HG02759 (cell line): ENCODE measurements around the gene PLXNA3.
A peak's percentile ranks its signal among the peaks of the same experiment; 100 is the strongest.

Source experiments
- ATAC-seq: cut with Tn5 transposase; IDR thresholded peaks from one replicate; pipeline ENCODE4 v1.9.1; 2021; ENCODE audit warnings: mild to moderate bottlenecking, moderate library complexity; ENCODE audit not compliant: unreplicated experiment

PLXNA3 gene

DNA sequence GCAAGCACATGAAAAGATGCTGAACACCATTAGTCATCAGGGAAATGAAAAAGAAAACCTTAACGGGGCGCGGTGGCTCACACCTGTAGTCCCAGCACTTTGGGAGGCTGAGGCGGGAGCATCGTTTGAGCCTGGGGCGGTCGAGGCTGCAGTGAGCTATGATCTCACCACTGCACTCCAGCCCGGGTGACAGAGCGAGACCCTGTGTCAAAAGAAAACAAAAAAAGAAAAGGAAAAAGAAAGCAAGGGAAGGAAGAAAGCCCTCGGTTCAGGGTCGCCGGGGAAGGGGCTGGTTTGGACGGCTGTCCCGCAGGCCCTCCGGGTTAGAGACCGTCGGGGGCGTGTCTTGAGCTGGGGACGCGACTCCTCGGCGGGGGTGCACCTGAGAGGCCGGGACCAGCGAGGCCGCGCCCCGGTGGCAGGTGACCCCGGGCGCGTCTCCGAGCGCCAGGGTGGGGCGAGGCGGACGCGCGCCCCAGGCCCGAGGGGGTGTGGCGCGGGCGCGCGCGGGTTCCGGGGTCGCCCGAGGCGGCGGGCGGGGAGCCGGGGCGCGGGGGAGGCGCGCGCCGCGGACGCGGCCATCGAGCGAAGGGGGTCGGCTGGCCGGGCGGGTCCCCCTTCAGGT is 478 bp upstream of the PLXNA3 start:
- peak; percentile 65 for ATAC-seq

DNA sequence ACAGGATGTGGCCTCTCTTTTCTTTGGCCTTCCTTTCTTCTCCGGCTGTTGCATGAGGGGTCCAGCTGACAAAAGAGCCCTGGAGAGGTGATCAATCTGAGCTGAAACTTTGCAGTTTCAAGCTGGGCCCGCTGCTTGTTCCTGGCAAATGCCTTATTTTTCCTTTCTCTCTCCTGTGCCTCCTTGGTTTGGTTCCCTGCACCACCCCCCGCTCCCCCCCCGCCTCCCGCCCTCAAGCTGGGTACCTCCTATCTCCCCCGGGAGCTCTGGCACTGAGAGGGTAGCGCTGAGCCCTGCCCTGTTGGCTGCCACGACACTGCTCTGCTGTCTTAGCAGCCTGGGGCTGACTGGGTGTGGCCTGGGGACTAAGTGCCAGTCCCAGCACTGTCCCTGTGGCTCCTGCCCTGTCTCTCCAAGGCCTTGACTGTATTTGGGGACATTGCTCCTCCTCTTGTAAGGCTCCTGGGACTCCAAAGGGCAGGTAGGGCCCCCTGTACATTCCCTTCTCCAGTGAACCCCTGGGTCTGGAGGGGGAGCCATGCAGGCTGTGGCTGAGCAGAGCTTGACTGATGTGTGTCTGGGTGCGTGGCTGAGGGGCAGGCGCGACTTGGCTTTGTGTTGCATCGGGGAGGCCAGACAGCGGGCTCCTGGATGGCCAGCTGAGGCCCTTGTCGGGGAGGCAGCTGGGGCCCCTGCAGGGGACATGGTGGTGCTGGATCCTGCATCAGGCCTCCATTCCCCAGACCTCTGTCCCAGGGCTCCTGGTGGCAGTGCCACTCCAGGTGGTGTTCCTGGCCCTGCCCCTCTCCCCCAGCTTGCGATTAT is 1.1 kb downstream of the PLXNA3 start:
- ATAC-seq: no peak

DNA sequence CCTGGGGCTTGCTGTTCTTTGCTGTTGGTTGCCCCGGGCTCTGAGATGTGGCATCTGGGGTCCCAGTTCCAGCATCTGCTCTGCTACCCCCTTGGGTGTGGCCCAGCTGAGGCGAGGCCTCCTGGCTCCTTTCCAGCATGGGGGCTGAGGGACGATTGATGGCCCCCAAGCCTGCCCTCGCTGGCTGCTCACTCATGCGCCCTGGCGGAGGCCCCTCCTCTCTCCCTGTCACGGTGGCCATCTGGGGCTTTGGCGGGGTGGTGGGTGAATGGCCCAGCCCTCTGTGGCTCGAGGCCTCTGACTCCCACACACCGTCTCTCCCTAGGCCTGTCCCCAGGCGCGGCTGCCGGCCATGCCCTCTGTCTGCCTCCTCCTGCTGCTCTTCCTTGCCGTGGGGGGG is 1.8 kb downstream of the PLXNA3 start:
- no peak for ATAC-seq

DNA sequence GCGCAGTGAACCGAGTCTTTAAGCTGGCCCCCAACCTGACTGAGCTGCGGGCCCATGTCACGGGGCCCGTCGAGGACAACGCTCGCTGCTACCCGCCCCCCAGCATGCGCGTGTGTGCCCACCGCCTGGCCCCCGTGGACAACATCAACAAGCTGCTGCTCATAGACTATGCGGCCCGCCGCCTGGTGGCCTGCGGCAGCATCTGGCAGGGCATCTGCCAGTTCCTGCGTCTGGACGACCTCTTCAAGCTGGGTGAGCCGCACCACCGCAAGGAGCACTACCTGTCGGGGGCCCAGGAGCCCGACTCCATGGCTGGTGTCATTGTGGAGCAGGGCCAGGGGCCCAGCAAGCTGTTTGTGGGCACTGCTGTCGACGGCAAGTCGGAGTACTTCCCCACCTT is 2.2 kb downstream of the PLXNA3 start:
- ATAC-seq: no peak

DNA sequence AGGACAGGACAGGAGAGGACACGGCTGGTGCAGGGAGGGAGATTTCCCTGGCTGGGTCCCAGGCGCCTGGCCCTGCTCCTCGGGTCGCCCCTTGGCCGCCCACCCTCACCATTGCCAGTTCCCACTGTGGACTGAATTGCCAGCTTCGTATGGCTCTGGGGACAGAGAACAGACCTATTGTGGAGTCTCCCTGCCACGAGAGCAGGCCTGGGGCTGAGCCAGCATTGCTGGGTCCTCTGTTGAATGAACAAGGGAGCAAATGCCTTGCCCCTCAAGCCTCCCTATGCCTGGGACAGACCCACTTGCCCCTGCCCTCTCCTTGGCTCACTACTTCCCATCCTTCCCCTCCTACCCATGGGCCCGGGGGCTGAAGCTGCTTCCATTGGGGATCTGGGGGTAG is 4.3 kb downstream of the PLXNA3 start:
- ATAC-seq: no peak

DNA sequence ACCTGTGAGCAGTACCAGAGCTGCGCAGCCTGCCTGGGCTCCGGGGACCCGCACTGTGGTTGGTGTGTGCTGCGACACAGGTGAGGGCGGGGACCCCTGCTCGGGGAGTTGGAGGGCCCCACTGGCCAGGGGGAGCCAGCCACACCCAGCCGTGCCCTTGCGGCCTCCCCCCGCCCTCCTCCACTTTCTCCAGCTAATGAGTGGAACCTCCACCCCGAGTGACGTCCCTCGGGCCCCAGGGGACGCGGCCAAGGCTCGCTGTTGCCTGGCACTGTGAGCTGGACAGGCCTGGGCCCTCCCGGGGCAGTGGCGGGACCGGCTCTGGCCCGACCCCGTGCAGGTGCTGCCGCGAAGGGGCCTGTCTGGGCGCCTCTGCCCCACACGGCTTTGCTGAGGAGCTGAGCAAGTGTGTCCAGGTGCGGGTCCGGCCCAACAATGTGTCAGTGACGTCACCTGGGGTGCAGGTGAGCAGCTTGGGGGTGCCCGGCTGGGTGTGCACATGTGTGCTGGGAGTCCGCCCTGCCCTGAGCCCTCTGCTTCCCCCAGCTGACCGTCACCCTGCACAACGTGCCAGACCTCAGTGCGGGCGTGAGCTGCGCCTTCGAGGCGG is 5.6 kb downstream of the PLXNA3 start:
- ATAC-seq: no peak

DNA sequence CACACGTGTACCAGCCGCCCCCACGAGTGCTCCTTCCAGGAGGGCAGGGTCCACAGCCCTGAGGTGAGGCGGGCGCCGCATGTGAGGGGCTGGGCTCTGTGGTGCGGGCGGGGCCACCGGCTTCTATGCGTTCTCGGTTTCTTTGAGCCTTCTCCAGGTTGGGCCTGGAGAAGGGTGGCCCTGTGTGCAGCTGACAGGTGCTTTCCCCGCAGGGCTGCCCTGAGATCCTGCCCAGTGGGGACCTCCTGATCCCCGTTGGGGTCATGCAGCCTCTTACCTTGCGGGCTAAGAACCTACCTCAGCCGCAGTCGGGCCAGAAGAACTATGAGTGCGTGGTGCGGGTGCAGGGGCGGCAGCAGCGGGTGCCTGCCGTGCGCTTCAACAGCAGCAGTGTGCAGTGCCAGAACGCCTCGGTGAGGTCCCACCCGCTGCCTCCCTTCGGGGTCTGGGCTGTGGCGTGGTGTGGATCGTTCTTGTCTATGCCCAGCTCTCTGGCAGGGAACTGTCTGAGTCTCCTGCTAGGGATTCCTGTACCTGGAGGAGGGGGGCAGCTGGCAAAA is 6.8 kb downstream of the PLXNA3 start:
- no peak for ATAC-seq

DNA sequence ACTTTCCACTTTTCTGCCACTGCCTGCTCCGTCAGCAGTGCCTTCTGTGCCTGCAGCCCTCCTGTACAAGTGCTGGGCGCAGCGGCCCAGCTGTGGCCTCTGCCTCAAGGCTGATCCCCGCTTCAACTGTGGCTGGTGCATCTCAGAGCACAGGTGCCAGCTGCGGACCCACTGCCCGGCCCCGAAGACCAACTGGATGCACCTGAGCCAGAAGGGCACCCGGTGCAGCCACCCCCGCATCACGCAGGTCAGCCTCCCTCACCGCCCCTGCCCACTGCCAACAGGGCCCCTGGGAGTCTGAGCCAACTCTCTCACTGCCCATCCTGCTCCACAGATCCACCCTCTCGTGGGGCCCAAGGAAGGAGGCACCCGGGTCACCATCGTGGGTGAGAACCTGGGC is 7.5 kb downstream of the PLXNA3 start:
- no peak for ATAC-seq

DNA sequence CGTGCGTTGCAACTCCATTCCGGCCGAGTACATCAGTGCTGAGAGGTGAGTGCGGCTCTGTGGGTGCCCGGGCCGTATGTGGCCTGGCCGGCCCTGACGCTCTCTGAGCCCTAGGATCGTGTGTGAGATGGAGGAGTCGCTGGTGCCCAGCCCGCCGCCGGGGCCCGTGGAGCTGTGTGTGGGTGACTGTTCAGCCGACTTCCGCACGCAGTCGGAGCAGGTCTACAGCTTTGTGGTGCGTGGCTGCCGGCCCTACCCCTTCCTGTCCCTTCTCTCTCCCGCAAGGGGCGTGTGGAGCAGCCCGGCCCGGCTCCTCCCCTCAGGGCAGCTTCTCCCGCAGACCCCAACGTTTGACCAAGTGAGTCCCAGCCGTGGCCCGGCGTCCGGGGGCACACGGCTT is 8.0 kb downstream of the PLXNA3 start:
- no peak for ATAC-seq

DNA sequence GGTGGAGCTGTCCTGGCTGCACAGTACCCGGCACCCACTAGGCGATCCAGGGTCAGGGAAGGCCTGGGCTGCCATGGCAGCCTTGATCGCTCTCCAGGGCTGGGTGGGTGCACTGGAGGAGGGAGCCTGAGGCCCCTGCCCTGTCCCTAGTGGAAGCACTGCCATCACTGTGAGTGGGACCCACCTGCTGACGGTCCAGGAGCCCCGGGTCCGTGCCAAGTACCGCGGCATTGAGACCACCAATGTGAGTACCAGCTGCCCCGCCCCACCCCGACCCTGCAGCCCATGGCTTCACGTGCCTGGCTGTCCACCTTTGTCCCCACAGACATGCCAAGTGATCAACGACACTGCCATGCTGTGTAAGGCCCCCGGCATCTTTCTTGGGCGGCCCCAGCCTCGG is 8.8 kb downstream of the PLXNA3 start:
- no peak for ATAC-seq

DNA sequence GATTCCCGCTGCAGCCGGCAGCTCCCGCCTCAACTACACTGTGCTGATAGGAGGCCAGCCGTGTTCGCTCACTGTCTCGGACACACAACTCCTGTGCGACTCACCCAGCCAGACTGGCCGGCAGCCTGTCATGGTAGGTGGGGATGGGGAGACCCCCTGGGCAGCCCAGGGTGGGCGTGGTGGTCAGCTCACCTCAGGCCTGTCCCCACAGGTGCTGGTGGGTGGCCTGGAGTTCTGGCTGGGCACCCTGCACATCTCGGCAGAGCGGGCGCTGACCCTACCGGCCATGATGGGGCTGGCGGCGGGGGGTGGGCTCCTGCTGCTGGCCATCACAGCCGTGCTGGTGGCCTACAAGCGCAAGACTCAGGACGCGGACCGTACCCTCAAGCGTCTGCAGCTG is 9.5 kb downstream of the PLXNA3 start:
- no peak for ATAC-seq

DNA sequence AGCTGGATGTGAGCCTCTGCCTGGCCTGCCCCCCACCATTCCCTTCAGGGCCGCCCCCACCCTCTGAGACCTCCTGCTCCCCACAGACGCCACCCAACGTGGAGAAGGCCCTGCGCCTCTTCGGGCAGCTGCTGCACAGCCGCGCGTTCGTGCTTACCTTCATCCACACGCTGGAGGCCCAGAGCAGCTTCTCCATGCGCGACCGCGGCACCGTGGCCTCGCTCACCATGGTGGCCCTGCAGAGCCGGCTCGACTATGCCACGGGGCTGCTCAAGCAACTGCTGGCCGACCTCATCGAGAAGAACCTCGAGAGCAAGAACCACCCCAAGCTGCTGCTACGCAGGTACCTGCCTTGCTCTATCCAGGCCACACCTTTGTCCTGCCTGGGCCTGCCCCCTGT is 10.1 kb downstream of the PLXNA3 start:
- no peak for ATAC-seq

DNA sequence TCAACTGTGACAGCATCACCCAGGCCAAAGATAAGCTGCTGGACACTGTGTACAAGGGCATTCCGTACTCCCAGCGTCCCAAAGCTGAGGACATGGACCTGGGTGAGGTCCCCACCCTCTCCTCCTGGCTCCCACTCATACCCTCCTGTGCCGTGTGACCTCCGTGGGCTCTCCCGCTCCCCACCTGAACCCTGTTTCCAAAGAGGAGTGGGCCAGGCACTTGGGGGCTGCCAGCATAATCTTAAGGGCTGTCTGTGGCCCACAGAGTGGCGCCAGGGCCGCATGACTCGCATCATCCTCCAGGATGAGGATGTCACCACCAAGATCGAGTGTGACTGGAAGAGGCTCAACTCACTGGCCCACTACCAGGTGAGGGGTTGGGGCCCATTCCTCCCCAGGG is 11.0 kb downstream of the PLXNA3 start:
- ATAC-seq: no peak

DNA sequence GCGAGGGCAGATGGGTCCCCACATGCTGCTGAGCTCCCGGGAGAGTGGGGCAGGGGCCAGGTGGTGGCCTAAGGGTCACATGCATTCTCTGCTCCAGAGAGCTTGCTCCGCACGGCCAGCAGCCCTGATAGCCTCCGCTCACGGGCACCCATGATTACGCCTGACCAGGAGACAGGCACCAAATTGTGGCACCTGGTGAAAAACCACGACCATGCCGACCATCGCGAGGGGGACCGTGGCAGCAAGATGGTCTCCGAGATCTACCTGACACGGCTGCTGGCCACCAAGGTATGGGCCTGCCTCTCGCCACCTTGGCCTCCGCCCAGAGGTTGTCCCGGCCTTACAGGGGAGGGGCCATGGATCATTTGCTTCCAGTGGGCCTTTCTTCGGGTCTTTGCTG is 11.8 kb downstream of the PLXNA3 start:
- ATAC-seq: no peak

DNA sequence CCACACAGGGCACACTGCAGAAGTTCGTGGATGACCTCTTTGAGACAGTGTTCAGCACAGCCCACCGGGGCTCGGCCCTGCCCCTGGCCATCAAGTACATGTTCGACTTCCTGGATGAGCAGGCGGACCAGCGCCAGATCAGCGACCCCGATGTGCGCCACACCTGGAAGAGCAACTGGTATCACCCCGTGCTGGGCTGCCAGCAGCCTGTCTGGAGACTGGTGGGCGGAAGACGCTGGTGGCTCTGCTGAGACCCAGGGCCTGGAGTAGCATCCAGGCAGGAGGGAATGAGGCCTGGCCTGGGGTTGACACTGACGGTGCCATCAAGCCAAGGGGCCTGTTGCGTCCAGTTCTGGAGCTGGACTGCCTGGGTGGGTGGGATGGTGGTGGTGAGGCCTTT is 12.4 kb downstream of the PLXNA3 start:
- ATAC-seq: no peak

DNA sequence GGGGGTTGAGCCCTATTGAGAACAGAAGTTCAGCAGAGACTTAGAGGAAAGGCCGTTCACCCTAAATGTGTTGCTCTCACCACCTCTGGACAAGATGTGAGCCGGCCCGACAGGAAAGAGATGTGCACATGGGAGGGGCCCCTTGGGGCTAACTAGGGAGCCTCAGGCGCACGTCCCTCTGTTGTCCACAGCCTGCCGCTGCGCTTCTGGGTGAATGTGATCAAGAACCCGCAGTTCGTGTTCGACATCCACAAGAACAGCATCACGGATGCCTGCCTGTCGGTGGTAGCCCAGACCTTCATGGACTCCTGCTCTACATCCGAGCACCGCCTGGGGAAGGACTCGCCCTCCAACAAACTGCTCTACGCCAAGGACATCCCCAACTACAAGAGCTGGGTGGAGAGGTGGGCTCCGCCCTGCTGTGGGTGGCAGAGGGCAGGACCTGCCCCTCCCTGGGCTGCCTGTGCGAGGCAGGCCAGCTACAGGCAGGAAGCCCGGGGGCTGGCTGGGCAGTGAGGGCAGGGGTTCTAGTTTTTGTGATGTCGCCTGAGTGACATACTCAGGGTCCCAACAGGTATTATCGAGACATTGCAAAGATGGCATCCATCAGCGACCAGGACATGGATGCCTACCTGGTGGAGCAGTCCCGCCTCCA is 13.0 kb downstream of the PLXNA3 start:
- no peak for ATAC-seq

DNA sequence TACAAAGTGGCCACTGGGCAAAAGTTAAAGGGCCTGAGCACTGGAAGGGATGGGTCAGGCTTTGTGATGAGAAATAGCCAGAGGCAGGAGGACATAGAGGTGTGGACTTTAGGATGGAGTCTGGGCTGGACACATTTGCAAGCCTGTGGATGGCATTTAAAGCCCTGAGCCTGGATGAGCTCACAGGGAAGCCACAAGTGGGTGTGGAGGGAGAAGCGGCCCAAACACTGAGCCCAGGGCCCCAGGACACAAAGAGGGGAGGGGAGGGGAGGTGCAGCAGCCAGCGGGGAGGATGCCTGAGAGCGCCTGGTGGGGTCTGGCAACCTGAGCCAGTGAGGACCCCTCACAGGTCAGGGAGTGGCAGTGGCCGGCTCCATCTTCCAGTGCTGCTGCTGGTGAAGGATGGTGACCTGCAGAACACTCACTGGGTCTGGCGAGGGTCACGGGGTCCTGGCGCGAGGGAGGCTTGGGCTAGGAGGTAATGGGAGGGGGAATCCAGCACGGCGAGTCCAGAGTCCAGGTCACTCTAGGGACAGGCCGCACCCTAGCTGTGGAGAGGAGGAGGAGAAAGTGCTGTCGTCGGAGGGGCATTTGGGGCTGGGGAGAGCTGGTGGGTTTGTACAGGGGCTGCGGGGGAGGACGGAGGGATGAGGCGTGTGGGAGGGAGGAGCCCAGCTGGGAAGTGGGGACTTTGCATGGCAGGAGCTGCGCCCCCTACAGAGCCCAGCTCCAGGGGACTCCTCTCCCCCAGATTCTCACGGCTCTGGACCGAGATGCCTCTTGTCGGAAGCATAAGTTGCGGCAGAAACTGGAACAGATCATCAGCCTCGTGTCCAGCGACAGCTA is 14.0 kb downstream of the PLXNA3 start:
- no peak for ATAC-seq

DNA sequence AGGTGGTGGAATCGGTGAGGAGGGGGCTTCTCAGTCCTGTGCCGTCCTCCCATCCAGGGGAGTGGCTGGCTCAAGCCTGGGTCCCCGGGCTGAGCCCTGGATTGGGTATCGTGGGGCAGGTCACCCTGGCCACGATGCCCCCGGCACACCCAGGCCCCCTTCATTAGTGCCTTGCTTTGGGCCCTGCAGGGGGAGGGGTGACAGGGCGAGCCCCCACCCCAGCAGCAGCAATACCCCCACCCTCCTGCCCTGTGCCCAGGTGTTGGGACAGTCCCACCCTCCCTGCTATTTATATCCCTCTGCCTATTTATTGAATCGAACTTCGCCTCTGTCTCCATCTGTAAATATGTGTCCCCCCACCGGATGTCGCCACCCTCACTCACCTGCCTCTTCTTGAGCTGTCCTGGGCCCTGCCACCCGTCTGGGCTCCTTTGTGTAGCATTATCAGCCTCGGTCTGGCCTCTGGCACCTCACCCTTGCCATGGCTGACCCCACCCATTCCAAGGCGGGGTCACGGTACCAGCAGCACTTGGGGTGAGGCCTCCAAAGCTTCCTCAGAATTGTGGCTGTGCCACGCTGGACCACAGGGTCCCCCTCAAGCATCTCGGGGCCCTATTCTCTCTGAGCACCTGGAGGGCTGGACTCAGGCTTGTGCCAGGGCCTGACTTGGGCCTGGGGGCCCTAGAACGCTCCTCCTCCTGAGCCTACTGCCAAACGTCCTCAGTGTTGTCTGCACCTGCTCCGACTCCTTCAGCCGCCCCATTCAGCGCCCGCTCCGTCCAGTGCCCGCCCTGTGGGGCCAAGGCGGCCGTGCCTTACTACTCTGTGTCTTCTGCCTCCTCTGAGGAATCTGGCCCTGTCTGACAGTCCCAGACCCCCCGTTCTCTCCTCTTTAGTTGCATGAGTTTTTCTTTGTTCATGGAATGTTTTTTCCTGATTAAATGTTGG is 14.9 kb downstream of the PLXNA3 start:
- ATAC-seq: no peak

DNA sequence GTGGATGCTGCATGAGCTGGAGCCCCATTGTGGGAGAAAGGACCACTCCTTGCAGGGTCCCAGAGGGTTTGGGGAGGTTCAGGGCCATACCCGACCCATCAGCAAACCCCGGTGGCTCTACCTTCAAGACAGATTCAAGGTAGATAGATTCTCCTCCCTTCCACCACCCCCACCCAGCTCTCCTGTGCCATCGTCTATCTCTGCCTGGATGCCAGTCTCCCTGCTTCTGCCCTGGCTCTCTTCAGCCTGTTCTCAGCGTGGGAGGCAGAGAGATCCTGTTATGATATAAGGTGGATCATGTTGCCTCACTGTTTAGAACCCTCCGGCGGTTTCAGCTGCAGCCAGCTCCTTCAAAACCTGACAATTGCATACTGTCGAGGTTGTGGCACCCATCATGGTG is 15.6 kb downstream of the PLXNA3 start:
- ATAC-seq: no peak
